ENCODE measurements around the gene TNS1.

TNS1 gene

DNA sequence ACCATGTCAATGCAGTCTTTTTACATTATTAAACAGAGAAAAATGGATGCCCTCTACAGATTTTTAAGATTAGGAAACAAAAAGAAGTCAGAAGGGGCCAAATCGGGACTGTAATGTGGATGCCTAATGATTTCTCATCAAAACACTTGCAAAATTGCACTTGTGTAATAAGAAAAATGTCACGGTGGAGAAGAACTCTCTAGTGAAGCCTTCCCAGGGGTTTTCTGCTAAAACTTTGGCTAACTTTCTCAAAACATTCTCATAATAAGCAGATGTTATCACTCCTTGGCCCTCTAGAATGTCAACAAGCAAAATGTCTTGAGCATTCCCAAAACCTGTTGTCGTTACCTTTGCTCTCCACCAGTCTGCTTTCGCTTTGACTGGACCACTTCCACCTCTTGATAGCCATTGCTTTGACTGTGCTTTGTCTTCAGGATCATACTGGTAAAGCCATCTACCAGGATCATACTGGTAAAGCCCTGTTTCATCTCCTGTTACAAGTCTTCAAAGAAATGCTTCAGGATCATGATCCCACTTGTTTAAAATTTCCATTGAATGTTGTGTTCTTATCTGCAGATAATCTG is 226.8 kb downstream of the TNS1 start:
- no peak for DNase-seq (ENCODE audit: low read depth)

DNA sequence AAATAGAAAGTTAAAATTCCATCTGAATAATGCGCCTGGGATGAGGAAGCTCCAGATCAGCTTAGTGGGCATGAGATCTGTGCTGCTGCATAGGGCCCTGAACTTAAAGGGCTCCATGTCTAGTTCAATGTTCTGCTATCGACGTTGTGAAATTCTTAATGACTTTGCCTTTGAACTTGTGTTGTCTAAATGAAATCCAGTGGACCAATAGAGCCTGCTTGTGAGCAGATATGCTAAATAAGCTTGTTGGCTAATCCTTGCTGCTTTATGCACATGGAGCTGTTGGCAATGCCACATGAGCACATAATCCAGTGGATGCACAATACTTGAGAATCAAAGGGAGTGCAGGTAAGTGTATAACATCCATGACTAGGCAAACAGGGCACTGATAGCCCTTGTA is 228.6 kb downstream of the TNS1 start:
- no peak for DNase-seq (ENCODE audit: low read depth)

DNA sequence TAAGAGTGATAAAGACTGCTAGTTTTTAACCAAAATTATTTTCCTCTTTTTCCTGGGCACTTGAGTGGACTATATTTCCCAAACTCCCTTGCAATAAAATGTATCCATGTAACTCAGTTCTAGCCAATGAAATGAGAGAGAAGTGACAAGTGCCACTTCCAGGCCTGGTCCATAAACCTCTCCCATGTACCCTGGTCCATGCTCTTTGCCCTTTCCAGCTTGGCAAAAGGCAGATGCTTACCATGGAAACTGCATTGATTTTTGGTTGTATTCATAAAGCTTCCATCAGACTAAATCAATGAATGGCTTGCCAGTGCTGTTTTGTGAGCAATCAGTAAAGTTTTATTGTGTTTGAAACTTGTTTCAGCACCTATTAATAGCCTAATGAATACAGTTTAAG is 229.3 kb downstream of the TNS1 start:
- DNase-seq (ENCODE audit: low read depth) = no peak

DNA sequence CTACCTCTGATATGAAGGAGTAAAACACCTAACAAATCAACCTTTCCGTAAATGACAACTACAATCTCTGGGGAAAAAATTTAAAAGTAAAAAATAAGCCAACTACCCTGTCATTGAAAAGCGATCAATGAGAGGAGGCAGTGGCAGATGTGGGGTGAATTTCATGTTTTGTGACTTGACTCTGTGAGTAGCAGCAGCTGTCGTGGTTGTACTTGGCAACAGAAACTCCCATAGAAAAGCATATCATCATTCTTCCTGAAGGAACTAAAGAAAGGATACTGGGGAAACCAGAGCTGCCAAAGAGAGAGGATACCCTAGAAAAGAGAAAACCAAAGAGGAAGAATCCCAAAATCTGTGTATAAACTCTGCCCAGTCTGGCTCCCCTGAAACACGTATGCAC is 236.4 kb downstream of the TNS1 start:
- DNase-seq (ENCODE audit: low read depth) = no peak

DNA sequence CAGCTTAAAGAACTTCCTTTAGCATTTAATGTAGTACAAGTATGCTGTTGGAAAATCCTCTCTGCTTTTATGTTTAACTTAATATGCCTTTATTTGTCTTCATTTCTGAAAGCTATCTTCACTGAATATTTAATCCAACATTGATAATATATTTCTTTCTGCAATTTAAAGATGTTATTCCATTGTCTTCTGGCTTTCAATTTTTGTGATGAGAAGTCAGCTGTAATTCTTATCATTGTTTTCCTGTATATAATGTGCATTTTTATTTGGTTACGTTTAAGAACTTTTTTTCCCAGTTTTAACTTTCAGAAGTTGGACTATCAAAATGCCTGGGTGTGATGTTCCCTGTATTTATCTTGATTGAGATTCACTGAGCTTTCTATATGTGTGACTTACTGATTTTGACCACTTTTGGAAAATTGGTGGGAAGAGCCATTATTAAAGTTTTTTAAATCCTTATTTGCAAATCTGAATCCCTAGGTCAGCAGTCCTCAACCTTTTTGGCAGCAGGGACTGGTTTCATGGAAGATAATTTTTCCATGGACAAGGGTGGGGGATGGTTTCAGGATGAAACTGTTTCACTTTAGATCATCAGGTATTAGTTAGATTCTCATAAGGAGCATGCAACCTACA is 241.0 kb downstream of the TNS1 start:
- no peak for DNase-seq (ENCODE audit: low read depth)

DNA sequence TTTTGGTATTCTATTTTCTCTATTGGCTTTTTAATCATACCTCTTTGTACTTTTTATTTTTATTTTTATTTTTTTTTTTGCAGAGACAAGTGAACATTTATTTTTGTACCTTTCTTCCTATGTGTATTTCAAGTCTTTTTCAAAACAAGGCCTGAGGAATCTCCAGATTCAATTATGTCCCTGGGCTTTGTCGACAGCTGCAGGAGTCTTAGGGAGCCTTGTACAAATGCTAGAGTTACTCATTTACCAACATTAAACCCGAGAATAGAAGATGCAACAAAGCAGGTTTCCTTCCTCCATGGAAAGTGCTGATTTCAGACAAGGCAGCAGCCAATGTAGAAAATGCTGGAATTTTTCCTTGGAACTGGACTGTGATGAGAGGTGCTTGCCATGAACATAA is 242.8 kb downstream of the TNS1 start:
- no peak for DNase-seq (ENCODE audit: low read depth)

DNA sequence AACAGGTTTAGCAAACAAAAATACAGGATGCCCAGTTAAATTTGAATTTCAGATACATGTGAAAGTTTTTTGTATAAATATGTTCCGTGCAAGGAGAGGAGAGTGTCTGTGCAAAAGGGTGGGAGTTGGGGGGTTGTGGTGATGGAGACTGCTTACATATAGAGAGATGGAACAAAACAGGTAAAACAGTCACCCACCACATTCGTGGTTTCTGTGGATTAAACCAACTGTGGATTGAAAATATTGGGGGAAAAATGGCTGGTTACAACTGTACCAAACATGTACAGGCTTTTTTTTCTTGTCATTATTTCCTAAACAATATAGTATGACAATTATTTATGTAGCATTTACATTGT is 245.7 kb downstream of the TNS1 start:
- DNase-seq (ENCODE audit: low read depth) = no peak

DNA sequence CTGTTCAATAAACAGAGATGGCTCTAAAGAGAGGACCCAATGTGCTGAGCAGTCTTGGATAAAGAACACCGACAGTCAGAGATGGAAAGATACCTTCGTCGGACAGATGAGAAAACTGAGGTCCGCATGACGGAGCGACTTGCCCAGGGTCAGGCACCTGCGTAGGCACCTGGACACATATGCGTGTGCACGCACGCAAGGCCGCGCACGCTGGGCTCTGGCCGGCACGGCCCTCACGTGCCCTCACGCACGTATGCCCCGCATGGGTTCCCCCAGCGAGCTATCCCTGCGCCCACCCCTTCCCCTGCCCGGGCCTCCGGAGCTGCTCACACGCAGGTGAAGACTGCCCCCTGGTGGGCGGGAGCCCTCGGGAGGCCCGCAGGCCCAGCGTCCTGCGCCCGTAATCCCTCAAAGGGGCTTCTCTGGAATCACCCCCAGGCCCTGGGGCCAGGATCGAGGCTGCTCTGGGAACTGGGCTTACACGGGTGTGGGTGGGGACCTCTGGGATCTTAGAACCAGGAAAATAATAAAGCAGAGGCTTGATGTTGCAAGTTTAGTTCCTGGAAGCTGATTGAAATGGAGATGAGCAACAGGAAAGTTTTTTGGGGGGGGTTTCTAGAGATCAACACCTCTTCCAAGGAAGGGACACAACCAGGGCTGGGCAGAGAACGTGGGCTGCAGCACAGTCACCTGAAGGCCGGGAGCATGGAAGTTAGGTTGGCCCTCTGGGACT is 246.3 kb downstream of the TNS1 start:
- DNase-seq (ENCODE audit: low read depth) = peak; percentile 78

DNA sequence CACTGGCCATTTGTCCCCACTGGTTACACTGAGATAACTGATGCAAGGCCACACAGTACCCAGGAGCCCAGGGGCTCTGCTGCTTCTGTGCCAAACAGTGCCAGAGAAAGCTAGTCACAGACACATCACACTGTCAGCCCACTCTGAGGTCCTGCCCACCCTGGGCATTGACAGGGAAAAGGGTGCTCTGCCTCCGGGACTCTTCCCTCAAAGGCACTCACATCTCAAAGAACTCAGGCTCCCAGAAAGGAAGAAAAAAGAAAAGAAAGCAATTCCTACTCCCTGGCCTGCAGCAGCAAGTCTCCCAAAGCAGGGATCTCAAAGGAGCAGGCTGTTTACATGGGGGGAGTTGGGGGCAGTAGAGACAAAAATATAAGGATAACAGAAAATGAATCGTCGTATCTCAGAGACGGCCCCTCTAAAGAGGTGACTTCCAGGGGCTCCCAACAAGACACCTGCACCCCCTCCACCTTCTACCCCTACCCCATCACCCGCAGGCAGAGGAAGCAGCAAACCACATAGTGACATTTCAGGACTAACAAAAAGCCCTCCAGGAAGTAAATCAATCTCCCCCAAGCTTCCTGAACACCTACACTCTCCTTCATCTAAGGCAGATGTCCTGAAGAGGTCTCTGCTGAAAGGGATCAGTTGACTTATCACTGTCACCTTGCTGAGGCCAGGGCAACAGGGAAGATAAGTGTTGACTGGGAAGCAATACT is 247.6 kb downstream of the TNS1 start:
- no peak for DNase-seq (ENCODE audit: low read depth)

DNA sequence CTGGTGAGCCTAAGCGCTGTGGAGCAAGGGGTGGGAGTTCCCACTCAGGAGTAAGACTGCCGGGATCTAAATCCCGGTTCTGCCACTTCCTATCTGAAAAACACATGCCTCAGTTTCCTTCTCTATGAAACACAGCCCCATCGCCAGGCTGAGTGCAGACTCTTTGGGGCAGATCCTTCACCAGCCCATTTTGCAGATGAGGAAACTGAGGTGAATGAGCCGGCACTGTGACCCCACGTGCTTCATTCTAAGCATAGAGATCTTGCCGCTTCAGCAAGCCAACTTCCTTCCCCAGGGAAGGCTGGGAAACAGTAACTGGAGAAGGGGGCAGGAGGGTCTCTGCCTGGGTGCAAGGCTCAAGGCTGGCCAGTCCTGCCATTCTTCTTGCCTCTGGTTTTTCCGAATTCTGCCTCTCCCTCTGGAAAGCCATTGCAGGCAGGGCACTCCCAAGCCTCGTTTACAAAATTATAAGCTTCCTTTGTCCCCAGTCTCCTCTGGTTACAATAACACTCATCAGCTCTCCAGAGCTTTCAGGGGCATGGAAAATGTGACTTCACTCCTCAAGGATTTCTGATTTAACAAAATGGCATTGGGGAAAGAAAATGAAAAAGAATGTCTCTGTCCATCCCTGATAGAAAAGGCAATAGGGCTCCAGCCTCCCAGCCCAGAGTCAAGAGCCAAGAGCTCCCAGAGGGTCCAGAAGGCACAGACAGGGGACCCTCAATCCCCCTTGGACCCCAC is 249.2 kb downstream of the TNS1 start:
- DNase-seq (ENCODE audit: low read depth) = no peak

DNA sequence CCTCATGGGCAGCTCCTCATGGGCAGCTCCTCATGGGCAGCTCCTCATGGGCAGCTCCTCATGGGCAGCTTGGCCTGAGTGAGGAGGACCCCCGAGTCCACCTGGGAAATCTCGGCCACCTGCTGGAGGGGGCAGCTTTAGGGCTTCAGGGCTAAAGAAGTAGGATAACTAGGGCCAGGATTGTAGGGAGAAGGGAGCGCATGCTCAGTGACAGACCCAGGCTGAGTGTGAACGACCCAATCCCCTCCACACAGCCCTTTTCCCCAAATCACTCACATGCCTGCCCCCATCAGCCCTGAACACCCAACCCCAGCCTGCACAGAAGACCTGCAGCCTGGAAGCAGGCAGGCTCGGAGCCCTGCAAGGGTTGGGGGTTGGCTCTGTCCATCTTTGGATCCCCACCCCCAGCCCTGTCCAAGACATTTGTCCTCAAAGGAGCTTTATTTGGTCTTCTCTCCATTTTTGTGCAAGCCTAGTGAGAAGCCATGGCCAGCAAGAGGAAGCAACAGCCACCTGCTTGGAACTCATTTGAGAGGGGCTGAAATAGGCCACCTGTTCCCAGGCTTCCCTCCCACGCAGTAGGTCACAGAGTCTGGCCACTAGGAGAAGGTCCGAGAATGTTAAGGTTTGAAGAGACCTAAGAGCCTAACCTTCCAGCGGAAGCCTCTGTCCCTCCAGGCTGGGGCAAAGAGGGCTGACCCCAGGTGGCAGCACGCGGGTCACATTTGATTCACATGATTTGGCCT is 249.9 kb downstream of the TNS1 start:
- DNase-seq (ENCODE audit: low read depth) = no peak

DNA sequence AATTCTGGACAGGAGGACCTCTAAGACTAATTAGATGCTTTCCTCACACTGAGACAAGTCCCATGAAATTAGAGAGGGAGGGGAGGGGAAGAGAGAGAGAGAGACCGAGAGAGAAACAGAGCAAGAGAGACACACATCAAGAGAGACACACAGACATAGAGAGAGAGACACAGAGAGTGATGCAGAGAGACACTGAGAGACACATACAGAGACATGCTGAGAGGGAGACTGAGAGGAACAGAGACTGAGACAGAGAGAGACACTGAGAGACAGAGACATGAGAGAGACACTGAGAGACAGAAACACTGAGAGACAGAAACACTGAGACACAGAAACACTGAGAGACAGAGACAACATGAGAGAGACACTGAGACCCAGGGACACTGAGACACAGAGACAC is 250.8 kb downstream of the TNS1 start:
- no peak for DNase-seq (ENCODE audit: low read depth)

DNA sequence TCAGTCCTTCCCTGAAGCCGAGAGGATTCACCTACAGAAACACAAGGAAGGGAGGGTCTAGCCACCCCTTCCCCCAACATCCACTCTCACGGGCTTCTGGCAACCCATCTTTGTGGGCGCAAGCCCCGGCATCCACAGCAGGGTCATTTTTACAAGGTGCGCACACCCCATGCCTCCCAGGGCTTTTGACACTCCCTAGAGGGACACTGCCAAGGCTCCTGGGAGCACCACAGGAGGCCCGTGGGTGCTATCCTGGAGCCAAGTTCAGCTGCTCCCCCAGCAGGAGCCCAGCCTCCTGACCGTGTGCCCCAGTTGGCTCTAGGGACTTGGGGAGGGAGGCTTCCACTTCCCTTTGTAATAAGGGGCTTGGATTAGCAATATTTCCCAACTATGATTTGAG is 251.6 kb downstream of the TNS1 start:
- DNase-seq (ENCODE audit: low read depth) = no peak
